GM23338 (cell line): ENCODE measurements around the gene JAK2.

Experiments
- CREB1 ChIP-seq: fragments of 250-450 bp; sonication (Bioruptor Pico); IDR thresholded peaks from 2 replicates; pipeline ENCODE4 v1.5.0; 2020; ENCODE audit warnings: low read depth, mild to moderate bottlenecking, moderate library complexity
- EZH2 ChIP-seq: fragments of 200-600 bp; sonication (generic); IDR thresholded peaks from one replicate; pipeline ENCODE4 v1.8.0; 2017; ENCODE audit warnings: antibody characterized with exemption, mild to moderate bottlenecking, low read depth; ENCODE audit not compliant: unreplicated experiment
- EZH2phosphoT487 ChIP-seq: fragments of 200-600 bp; sonication (generic); IDR thresholded peaks from one replicate; pipeline ENCODE4 v1.8.1; 2018; ENCODE audit warnings: antibody characterized with exemption; ENCODE audit not compliant: unreplicated experiment
- JUNB ChIP-seq: IDR thresholded peaks from one replicate; pipeline ENCODE4 v1.6.1; 2016; ENCODE audit warnings: antibody characterized with exemption; ENCODE audit not compliant: unreplicated experiment
- NANOG ChIP-seq: IDR thresholded peaks from 2 replicates; pipeline ENCODE4 v1.6.1; 2016; ENCODE audit warnings: antibody characterized with exemption, borderline replicate concordance
- POLR2AphosphoS5 ChIP-seq: IDR thresholded peaks from 2 replicates; pipeline ENCODE4 v1.6.1; 2016; ENCODE audit warnings: antibody characterized with exemption, low read depth
- REST ChIP-seq: IDR thresholded peaks from one replicate; pipeline ENCODE4 v1.6.1; 2018; ENCODE audit warnings: antibody characterized with exemption; ENCODE audit not compliant: unreplicated experiment
- STAT1 ChIP-seq: IDR thresholded peaks from one replicate; pipeline ENCODE4 v1.6.1; 2016; ENCODE audit warnings: antibody characterized with exemption; ENCODE audit not compliant: unreplicated experiment
- ZNF114 ChIP-seq: fragments of 250-450 bp; sonication (Bioruptor Pico); IDR thresholded peaks from 2 replicates; pipeline ENCODE4 v1.5.0; 2020; ENCODE audit warnings: mild to moderate bottlenecking, moderate library complexity
- TF ChIP-seq, protein P1 (sequence below), 2 experiments: fragments of 200-600 bp in 1 of 2; sonication (generic) in 1 of 2; conservative IDR thresholded peaks; 2 replicates each; pipeline versions ENCODE4 v1.5.1 to v1.6.1; 2016 to 2017; ENCODE audit warnings: antibody characterized with exemption in 2 of 2, low read depth in 2 of 2, mild to moderate bottlenecking in 2 of 2, moderate library complexity in 1 of 2
- TF ChIP-seq, protein P2 (sequence below): IDR thresholded peaks from 2 replicates; pipeline ENCODE4 v1.6.1; 2016; ENCODE audit warnings: antibody characterized with exemption

DNA sequence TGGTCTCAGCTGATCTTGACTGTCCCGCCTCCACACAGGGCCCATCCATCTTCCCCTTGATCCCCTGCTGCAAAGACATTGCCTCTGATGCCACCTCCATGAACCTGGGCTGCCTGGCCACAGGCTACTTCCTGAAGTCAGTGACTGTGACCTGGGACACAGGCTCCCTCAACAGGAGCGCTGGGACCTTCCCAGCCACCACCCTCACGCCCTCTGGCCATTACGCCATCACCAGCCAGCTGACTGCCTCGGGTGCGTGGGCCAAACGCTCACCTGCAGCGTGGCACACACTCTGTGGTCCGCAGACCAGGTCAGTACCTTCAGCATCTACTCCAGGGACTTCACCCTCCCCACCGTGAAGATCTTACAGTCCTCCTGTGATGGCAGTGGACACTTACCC, 128.5 kb downstream of the JAK2 start:
- no peak for TF ChIP-seq EZH2
- TF ChIP-seq POLR2AphosphoS5, result no peak
- TF ChIP-seq, protein P1, sequence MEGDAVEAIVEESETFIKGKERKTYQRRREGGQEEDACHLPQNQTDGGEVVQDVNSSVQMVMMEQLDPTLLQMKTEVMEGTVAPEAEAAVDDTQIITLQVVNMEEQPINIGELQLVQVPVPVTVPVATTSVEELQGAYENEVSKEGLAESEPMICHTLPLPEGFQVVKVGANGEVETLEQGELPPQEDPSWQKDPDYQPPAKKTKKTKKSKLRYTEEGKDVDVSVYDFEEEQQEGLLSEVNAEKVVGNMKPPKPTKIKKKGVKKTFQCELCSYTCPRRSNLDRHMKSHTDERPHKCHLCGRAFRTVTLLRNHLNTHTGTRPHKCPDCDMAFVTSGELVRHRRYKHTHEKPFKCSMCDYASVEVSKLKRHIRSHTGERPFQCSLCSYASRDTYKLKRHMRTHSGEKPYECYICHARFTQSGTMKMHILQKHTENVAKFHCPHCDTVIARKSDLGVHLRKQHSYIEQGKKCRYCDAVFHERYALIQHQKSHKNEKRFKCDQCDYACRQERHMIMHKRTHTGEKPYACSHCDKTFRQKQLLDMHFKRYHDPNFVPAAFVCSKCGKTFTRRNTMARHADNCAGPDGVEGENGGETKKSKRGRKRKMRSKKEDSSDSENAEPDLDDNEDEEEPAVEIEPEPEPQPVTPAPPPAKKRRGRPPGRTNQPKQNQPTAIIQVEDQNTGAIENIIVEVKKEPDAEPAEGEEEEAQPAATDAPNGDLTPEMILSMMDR (conservative IDR thresholded peaks at IDR 0.05; ENCODE audit: low read depth in 2 of 2), result no peak
- no peak for TF ChIP-seq NANOG
- no peak for TF ChIP-seq REST
- TF ChIP-seq, protein P2, sequence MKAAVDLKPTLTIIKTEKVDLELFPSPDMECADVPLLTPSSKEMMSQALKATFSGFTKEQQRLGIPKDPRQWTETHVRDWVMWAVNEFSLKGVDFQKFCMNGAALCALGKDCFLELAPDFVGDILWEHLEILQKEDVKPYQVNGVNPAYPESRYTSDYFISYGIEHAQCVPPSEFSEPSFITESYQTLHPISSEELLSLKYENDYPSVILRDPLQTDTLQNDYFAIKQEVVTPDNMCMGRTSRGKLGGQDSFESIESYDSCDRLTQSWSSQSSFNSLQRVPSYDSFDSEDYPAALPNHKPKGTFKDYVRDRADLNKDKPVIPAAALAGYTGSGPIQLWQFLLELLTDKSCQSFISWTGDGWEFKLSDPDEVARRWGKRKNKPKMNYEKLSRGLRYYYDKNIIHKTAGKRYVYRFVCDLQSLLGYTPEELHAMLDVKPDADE, result no peak
- no peak for TF ChIP-seq CREB1 (CRISPR knock-in tag)
- TF ChIP-seq JUNB, result no peak
- TF ChIP-seq STAT1, result no peak
- no peak for TF ChIP-seq EZH2phosphoT487
- no peak for TF ChIP-seq ZNF114 (CRISPR knock-in tag)
